Measurements from ENCODE around the gene SEPTIN12.

SEPTIN12 gene

GRCh38 chr16:4765511-4766474 is 22.4 kb downstream of the SEPTIN12 start:
- no peak for TF ChIP-seq CTCF (IDR thresholded peaks at IDR 0.05; ENCODE audit: control extremely low read depth, extremely low read depth, low read depth, missing control alignments)
- ChIA-PET POLR2A (no interaction called here), CTCF (interaction anchor here (1.1 to 1.4 kb wide), 3 partner anchors 14 to 142 kb away, joined by 3 to 4 read pairs (median 3); partner anchors contain the start of genes DNAAF8 and MGRN1)
- DNase-seq (ENCODE audit: extremely low spot score), result no peak

- DNase-seq (ENCODE audit: extremely low spot score), result no peak
- POLR2A ChIA-PET, result interaction anchor here (0.7 kb wide), 1 partner anchor 12 kb away, joined by 5 read pairs; no protein-coding TSS in a partner anchor
- no peak for TF ChIP-seq CTCF (IDR thresholded peaks at IDR 0.05; ENCODE audit: control extremely low read depth, extremely low read depth, low read depth, missing control alignments)
- CTCF ChIA-PET, result interaction anchor here (1.0 to 1.1 kb wide), 2 partner anchors 13 to 25 kb away, joined by 3 read pairs; no protein-coding TSS in a partner anchor
Measured at GRCh38 chr16:4763791-4764190, 24.4 kb downstream of the SEPTIN12 start.

- DNase-seq (ENCODE audit: extremely low spot score), result no peak
- no peak for TF ChIP-seq CTCF (IDR thresholded peaks at IDR 0.05; ENCODE audit: control extremely low read depth, extremely low read depth, low read depth, missing control alignments)
- POLR2A ChIA-PET, result no interaction called here
- CTCF ChIA-PET, result interaction anchor here (1.7 kb wide), 1 partner anchor 45 kb away, joined by 3 read pairs; no protein-coding TSS in a partner anchor
Measured at GRCh38 chr16:4762205-4762604, 25.9 kb downstream of the SEPTIN12 start.

GRCh38 chr16:4760221-4760910 is 27.8 kb downstream of the SEPTIN12 start:
- POLR2A ChIA-PET, result interaction anchor here (0.8 to 1.0 kb wide), 3 partner anchors 8 to 135 kb away, joined by 3 read pairs; partner anchors contain the start of gene MGRN1
- CTCF ChIA-PET, result interaction anchor here (1.0 kb wide), 1 partner anchor 26 kb away, joined by 4 read pairs; the partner anchor contains the start of genes ANKS3 and DNAAF8
- DNase-seq (ENCODE audit: extremely low spot score), result no peak
- TF ChIP-seq CTCF (IDR thresholded peaks at IDR 0.05; ENCODE audit: control extremely low read depth, extremely low read depth, low read depth, missing control alignments), result no peak

- POLR2A ChIA-PET, result no interaction called here
- CTCF ChIA-PET, result interaction anchor here (1.0 kb wide), 1 partner anchor 11 kb away, joined by 4 read pairs; no protein-coding TSS in a partner anchor
- DNase-seq (ENCODE audit: extremely low spot score), result no peak
- no peak for TF ChIP-seq CTCF (IDR thresholded peaks at IDR 0.05; ENCODE audit: control extremely low read depth, extremely low read depth, low read depth, missing control alignments)
Measured at GRCh38 chr16:4755687-4756086, 32.5 kb downstream of the SEPTIN12 start.

GRCh38 chr16:4754865-4755264 is 33.3 kb downstream of the SEPTIN12 start:
- no peak for TF ChIP-seq CTCF (IDR thresholded peaks at IDR 0.05; ENCODE audit: control extremely low read depth, extremely low read depth, low read depth, missing control alignments)
- DNase-seq (ENCODE audit: extremely low spot score), result no peak
- ChIA-PET POLR2A (no interaction called here), CTCF (interaction anchor here (1.0 kb wide), 1 partner anchor 10 kb away, joined by 4 read pairs; no protein-coding TSS in a partner anchor)

Measured in GM10248 (cell line).